IMR-90 (cell line): ENCODE results near the gene NPC1. TPM values are rescaled to one million over a fixed set of nuclear protein-coding genes. Genes with fewer than 3 reads are reported as not detected.

Source experiments
- ATAC-seq: fragments of 200-7000 bp; cut with Tn5 transposase; 2 replicates; pipeline ENCODE4 v1.9.1; 2020; ENCODE audit warnings: low read depth, mild to moderate bottlenecking, moderate library complexity
- BruUV-seq: library from RNA; stranded (reverse); fragments of 400-500 nt; replicated peaks from 2 replicates; lab custom pipeline; 2021; lab: Mats Ljungman, UMichigan
- CTCF ChIA-PET: fragments of 300-600 bp; formaldehyde crosslinking; extraction: SDS; loops from one replicate; lab custom pipeline; 2021; ENCODE audit warnings: antibody characterized with exemption; lab: Yijun Ruan, JAX
- POLR2A ChIA-PET: fragments of 300-600 bp; sonication (Branson Sonifier 250); formaldehyde crosslinking; loops from one replicate; lab custom pipeline; 2022; ENCODE audit warnings: antibody characterized with exemption; ENCODE audit not compliant: unreplicated experiment; lab: Charles Lee
- DNase-seq: peaks from one replicate; pipeline ENCODE4 v3.0.0; 2013
- H2AFZ ChIP-seq: replicated peaks from 2 replicates; pipeline ENCODE3; 2013; ENCODE audit warnings: low read length, mild to moderate bottlenecking; ENCODE audit not compliant: poor library complexity
- H2AK5ac ChIP-seq: 2 replicates; pipeline ENCODE4 v1.6.1; 2013; ENCODE audit warnings: low read depth, low read length, inconsistent platforms
- H2AK9ac ChIP-seq: replicated peaks from 2 replicates; pipeline ENCODE3; 2013; ENCODE audit warnings: mild to moderate bottlenecking, low read depth, low read length, moderate library complexity; ENCODE audit not compliant: poor library complexity
- H2BK120ac ChIP-seq: 2 replicates; pipeline ENCODE4 v1.6.1; 2013; ENCODE audit warnings: low read depth, low read length, inconsistent platforms
- H2BK15ac ChIP-seq: 3 replicates; pipeline ENCODE4 v1.6.1; 2013; ENCODE audit warnings: low read depth, low read length, inconsistent platforms
- H2BK20ac ChIP-seq: 2 replicates; pipeline ENCODE4 v1.6.1; 2013; ENCODE audit warnings: low read depth, mild to moderate bottlenecking, inconsistent platforms, low read length, moderate library complexity
- H2BK5ac ChIP-seq: 2 replicates; pipeline ENCODE4 v1.6.1; 2013; ENCODE audit warnings: mild to moderate bottlenecking, low read depth, low read length, inconsistent platforms; ENCODE audit not compliant: poor library complexity, severe bottlenecking
- H3K14ac ChIP-seq: replicated peaks from 2 replicates; pipeline ENCODE4 v1.6.1; 2013; ENCODE audit warnings: low read depth, low read length, inconsistent platforms
- H3K18ac ChIP-seq: 2 replicates; pipeline ENCODE4 v1.6.1; 2013; ENCODE audit warnings: low read depth, low read length, control low read depth
- H3K23ac ChIP-seq: 2 replicates; pipeline ENCODE4 v1.6.1; 2013; ENCODE audit warnings: low read depth, low read length, inconsistent platforms
- H3K27ac ChIP-seq: 2 replicates; pipeline ENCODE4 v1.5.1; 2013; ENCODE audit warnings: mild to moderate bottlenecking, control low read depth, low read length; ENCODE audit not compliant: insufficient read depth
- H3K27me3 ChIP-seq: 2 replicates; pipeline ENCODE4 v1.6.1; 2013; ENCODE audit warnings: low read length; ENCODE audit not compliant: control insufficient read depth, insufficient read depth
- H3K36me3 ChIP-seq: 2 replicates; pipeline ENCODE4 v1.6.1; 2013; ENCODE audit warnings: low read length, mixed read lengths; ENCODE audit not compliant: control insufficient read depth, insufficient read depth
- H3K4ac ChIP-seq: 2 replicates; pipeline ENCODE4 v1.6.1; 2013; ENCODE audit warnings: low read depth, low read length, inconsistent platforms
- H3K4me1 ChIP-seq: 2 replicates; pipeline ENCODE4 v1.6.1; 2013; ENCODE audit warnings: low read length, mixed read lengths; ENCODE audit not compliant: control insufficient read depth, insufficient read depth
- H3K4me2 ChIP-seq: 2 replicates; pipeline ENCODE4 v1.6.1; 2013; ENCODE audit warnings: low read depth, mild to moderate bottlenecking, control low read depth, low read length, moderate library complexity
- H3K4me3 ChIP-seq: 2 replicates; pipeline ENCODE4 v1.5.1; 2013; ENCODE audit warnings: low read depth, mild to moderate bottlenecking, control low read depth, low read length, moderate library complexity; ENCODE audit not compliant: insufficient read depth
- H3K56ac ChIP-seq: 2 replicates; pipeline ENCODE4 v1.6.1; 2013; ENCODE audit warnings: low read length, inconsistent platforms; ENCODE audit not compliant: insufficient read depth; ENCODE audit errors: extremely low read depth
- H3K79me1 ChIP-seq, 2 experiments: 2 replicates each; pipeline ENCODE4 v1.6.1; 2013; ENCODE audit warnings: low read length in 2 of 2, inconsistent platforms in 1 of 2, low read depth in 1 of 2
- H3K9ac ChIP-seq: 2 replicates; pipeline ENCODE4 v1.6.1; 2013; ENCODE audit warnings: low read depth, low read length, control low read depth
- H3K9me1 ChIP-seq: 2 replicates; pipeline ENCODE4 v1.6.1; 2013; ENCODE audit warnings: low read length, inconsistent platforms; ENCODE audit not compliant: insufficient read depth
- H3K9me3 ChIP-seq: 2 replicates; pipeline ENCODE4 v1.6.1; 2013; ENCODE audit warnings: low read length; ENCODE audit not compliant: control insufficient read depth, insufficient read depth
- H4K20me1 ChIP-seq: 2 replicates; pipeline ENCODE4 v1.6.1; 2013; ENCODE audit warnings: low read length, inconsistent platforms; ENCODE audit not compliant: insufficient read depth
- H4K5ac ChIP-seq: 2 replicates; pipeline ENCODE4 v1.6.1; 2013; ENCODE audit warnings: mild to moderate bottlenecking, low read depth, low read length, control low read depth
- H4K8ac ChIP-seq, 2 experiments: 2 replicates each; pipeline ENCODE4 v1.6.1; 2013; ENCODE audit warnings: low read depth in 2 of 2, low read length in 2 of 2, control low read depth in 1 of 2, inconsistent platforms in 1 of 2
- H4K91ac ChIP-seq: 2 replicates; pipeline ENCODE4 v1.6.1; 2013; ENCODE audit warnings: low read depth, low read length, inconsistent platforms; ENCODE audit not compliant: insufficient read depth
- CEBPB ChIP-seq: IDR thresholded peaks from 2 replicates; pipeline ENCODE4 v1.6.1; 2012; ENCODE audit warnings: low read depth, low read length, improper control_type of control experiment
- CHD1 ChIP-seq: IDR thresholded peaks from 2 replicates; pipeline ENCODE4 v1.6.1; 2012; ENCODE audit warnings: low read depth, low read length, improper control_type of control experiment
- FOS ChIP-seq: fragments of 150-350 bp; IDR thresholded peaks from 2 replicates; pipeline ENCODE4 v1.6.1; 2016; ENCODE audit warnings: low read depth, low read length
- MAFK ChIP-seq: IDR thresholded peaks from 2 replicates; pipeline ENCODE4 v1.6.1; 2012; ENCODE audit warnings: low read depth, low read length, improper control_type of control experiment
- MXI1 ChIP-seq: IDR thresholded peaks from 2 replicates; pipeline ENCODE4 v1.6.1; 2012; ENCODE audit warnings: low read depth, mild to moderate bottlenecking, low read length, moderate library complexity, borderline replicate concordance
- NFE2L2 ChIP-seq: fragments of 150-350 bp; IDR thresholded peaks from 2 replicates; pipeline ENCODE4 v1.6.1; 2016; ENCODE audit warnings: low read depth, mild to moderate bottlenecking, low read length
- POLR2A ChIP-seq: IDR thresholded peaks from 2 replicates; pipeline ENCODE4 v1.6.1; 2012; ENCODE audit warnings: mild to moderate bottlenecking, low read depth, low read length
- SMC3 ChIP-seq: fragments of 150-350 bp; IDR thresholded peaks from 2 replicates; pipeline ENCODE4 v1.6.1; 2016; ENCODE audit warnings: low read depth, mild to moderate bottlenecking, antibody characterized with exemption, low read length, moderate library complexity
- WGBS, 2 experiments: methylation state at CpG; one replicate each; pipeline versions ENCODE4 v1.1.5 to v1.1.7; 2013; ENCODE audit warnings: missing lambda C conversion rate in 2 of 2; ENCODE audit not compliant: insufficient read length in 1 of 2; ENCODE audit errors: extremely low coverage in 2 of 2; 5-methylcytosine and 5-hydroxymethylcytosine counted together
- dilution Hi-C: fragments of 300-500 bp; cut with HindIII; formaldehyde crosslinking; loops from one replicate; pipeline ENCODE4 v1.14.3; 2018; ENCODE audit warnings: low sequenced_read_pairs; ENCODE audit not compliant: unreplicated experiment
- in situ Hi-C: fragments of 300-500 bp; cut with MboI; formaldehyde crosslinking; loops from 3 replicates; pipeline ENCODE4 v1.14.3; 2019; ENCODE audit warnings: low sequenced_read_pairs, inconsistent platforms, mixed read lengths
- intact Hi-C: fragments of 100-400 bp; cut with micrococcal nuclease; formaldehyde crosslinking; loops from 2 replicates; pipeline ENCODE4 v1.10.0; 2022
- polyA plus RNA-seq, 3 experiments: library from polyadenylated mRNA; depleted of rRNA; stranded (reverse); fragments of >200 nt; gene quantifications; 2 replicates each; pipeline ENCODE4 v1.2.3, GENCODE V29; 2012; ENCODE audit warnings: low replicate concordance in 1 of 3
- total RNA-seq: library from RNA; depleted of rRNA; stranded (reverse); fragments of >200 nt; gene quantifications from 2 replicates; pipeline ENCODE4 v1.2.3, GENCODE V29; 2012
- TF ChIP-seq, protein P1 (sequence below): conservative IDR thresholded peaks from 2 replicates; pipeline ENCODE4 v1.5.1; 2012; ENCODE audit warnings: mild to moderate bottlenecking, low read depth, low read length, improper control_type of control experiment
- TF ChIP-seq, protein P2 (sequence below): fragments of 150-350 bp; IDR thresholded peaks from 2 replicates; pipeline ENCODE4 v1.6.1; 2016; ENCODE audit warnings: low read depth, mild to moderate bottlenecking, low read length, moderate library complexity, borderline replicate concordance
- TF ChIP-seq, protein P3 (sequence below): fragments of 150-350 bp; IDR thresholded peaks from 2 replicates; pipeline ENCODE4 v1.6.1; 2017; ENCODE audit warnings: mild to moderate bottlenecking, antibody characterized with exemption, low read length, low read depth

The NPC1 gene
- total and polyA plus RNA-seq, 2 of the 4 experiments (the other 2 are of a cell fraction), result 7.5 to 7.9 TPM

DNA sequence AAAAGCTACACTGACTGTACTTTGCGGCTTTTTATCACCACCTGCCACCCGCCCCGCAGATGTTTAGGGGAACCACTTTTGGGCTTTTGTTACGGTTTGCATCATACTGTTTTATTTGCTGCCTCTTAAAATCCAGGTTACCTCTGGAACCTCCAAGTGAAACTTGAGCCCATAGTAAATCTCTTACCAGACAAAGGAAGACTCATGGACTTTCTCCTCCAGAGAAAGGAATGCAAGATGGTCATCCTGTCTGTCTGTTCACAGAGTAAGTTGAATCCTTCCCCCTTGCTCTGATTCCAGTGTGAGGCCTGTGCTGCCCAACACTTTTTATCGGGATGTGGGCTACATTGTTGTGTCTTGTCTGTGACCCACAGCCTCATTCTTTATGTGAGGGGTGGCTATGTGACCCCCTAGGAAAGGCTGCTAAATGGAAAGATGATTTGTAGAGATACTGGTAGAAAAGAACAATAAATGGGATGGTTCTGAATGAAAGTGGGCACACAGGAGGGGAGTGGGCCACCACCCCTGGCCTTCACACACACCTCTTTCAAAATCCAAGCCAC is 59.7 kb downstream of the NPC1 start:
- BruUV-seq, result no TSS peak
- intact Hi-C loops, result no loop called here
- no peaks in the 10 kb centered on the region for H3K27me3 ChIP-seq

More for the DNA sequence above, 59.7 kb downstream of the NPC1 start:
- Histone ChIP-seq H3K56ac (no peak overlapping the region), H3K36me3 (peaks cover 69% of the 10 kb centered on the region), H3K9me1 (peaks cover 24% of the 10 kb centered on the region), H2BK120ac (no peak overlapping the region), H4K20me1 (peaks cover 24% of the 10 kb centered on the region; the same call in 1 of the 2 replicates), H3K23ac (no peak overlapping the region), H3K9ac (no peak overlapping the region), H2AFZ (no peak overlapping the region), H3K9me3 (no peaks in the 10 kb centered on the region), H3K4ac (no peak overlapping the region), H2BK5ac (no peak overlapping the region), H3K79me1 (peaks cover 0 to 25% of the 10 kb centered on the region in 2 experiments; a peak in 3 of 4 replicates), H2BK15ac (no peak overlapping the region), H3K27ac (no peak overlapping the region), H3K14ac (no peak overlapping the region), H3K4me3 (no peak overlapping the region), H2BK20ac (no peak overlapping the region), H3K4me1 (peaks cover 10% of the 10 kb centered on the region), H3K18ac (no peak overlapping the region), H2AK9ac (no peak overlapping the region), H4K5ac (no peak overlapping the region), H2AK5ac (no peak overlapping the region), H4K91ac (no peak overlapping the region; the same call in 1 of the 2 replicates), H4K8ac (no peak overlapping the region), H3K4me2 (no peak overlapping the region)
- ATAC-seq (no peak), DNase-seq (no peak)
- ChIA-PET POLR2A (no interaction called here), CTCF (no interaction called here)
- WGBS, 2 experiments, result 100% methylated on average over 1 of the region's 5 CpGs; no CpG with 5 or more reads in 1 of the 2 experiments
- TF ChIP-seq MAFK, result no peak
- TF ChIP-seq SMC3, result no peak
- TF ChIP-seq FOS, result no peak
- TF ChIP-seq, protein P1, sequence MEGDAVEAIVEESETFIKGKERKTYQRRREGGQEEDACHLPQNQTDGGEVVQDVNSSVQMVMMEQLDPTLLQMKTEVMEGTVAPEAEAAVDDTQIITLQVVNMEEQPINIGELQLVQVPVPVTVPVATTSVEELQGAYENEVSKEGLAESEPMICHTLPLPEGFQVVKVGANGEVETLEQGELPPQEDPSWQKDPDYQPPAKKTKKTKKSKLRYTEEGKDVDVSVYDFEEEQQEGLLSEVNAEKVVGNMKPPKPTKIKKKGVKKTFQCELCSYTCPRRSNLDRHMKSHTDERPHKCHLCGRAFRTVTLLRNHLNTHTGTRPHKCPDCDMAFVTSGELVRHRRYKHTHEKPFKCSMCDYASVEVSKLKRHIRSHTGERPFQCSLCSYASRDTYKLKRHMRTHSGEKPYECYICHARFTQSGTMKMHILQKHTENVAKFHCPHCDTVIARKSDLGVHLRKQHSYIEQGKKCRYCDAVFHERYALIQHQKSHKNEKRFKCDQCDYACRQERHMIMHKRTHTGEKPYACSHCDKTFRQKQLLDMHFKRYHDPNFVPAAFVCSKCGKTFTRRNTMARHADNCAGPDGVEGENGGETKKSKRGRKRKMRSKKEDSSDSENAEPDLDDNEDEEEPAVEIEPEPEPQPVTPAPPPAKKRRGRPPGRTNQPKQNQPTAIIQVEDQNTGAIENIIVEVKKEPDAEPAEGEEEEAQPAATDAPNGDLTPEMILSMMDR, result no peak
- no peak for TF ChIP-seq CHD1
- TF ChIP-seq, protein P2, sequence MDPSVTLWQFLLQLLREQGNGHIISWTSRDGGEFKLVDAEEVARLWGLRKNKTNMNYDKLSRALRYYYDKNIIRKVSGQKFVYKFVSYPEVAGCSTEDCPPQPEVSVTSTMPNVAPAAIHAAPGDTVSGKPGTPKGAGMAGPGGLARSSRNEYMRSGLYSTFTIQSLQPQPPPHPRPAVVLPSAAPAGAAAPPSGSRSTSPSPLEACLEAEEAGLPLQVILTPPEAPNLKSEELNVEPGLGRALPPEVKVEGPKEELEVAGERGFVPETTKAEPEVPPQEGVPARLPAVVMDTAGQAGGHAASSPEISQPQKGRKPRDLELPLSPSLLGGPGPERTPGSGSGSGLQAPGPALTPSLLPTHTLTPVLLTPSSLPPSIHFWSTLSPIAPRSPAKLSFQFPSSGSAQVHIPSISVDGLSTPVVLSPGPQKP, result no peak
- TF ChIP-seq NFE2L2, result no peak
- TF ChIP-seq, protein P3, sequence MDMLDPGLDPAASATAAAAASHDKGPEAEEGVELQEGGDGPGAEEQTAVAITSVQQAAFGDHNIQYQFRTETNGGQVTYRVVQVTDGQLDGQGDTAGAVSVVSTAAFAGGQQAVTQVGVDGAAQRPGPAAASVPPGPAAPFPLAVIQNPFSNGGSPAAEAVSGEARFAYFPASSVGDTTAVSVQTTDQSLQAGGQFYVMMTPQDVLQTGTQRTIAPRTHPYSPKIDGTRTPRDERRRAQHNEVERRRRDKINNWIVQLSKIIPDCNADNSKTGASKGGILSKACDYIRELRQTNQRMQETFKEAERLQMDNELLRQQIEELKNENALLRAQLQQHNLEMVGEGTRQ, result no peak
- TF ChIP-seq MXI1, result no peak
- no peak for TF ChIP-seq CEBPB
- TF ChIP-seq POLR2A, result no peak
- in situ Hi-C loops, result no loop called here
- dilution Hi-C loops, result no loop called here
